Mesendoderm (in vitro differentiated cells): ENCODE data around the gene FOSB.

Source experiments
- DNase-seq: peaks from one replicate; pipeline ENCODE4 v3.0.0; 2013
- H2AK5ac ChIP-seq: 2 replicates; pipeline ENCODE4 v1.6.1; 2013; ENCODE audit warnings: low read length, inconsistent platforms
- H2BK120ac ChIP-seq: 2 replicates; pipeline ENCODE4 v1.6.1; 2013; ENCODE audit warnings: low read depth, mild to moderate bottlenecking, low read length, moderate library complexity, mixed read lengths
- H2BK15ac ChIP-seq: replicated peaks from 2 replicates; pipeline ENCODE4 v1.6.1; 2013; ENCODE audit warnings: low read depth, mild to moderate bottlenecking, moderate library complexity
- H2BK5ac ChIP-seq: 2 replicates; pipeline ENCODE4 v1.6.1; 2013; ENCODE audit warnings: low read length, inconsistent platforms
- H3K18ac ChIP-seq: 2 replicates; pipeline ENCODE4 v1.6.1; 2013; ENCODE audit warnings: mild to moderate bottlenecking, low read length, mixed read lengths
- H3K23ac ChIP-seq: one replicate; pipeline ENCODE4 v1.6.1; 2013; ENCODE audit warnings: low read length
- H3K27ac ChIP-seq: 2 replicates; pipeline ENCODE4 v1.5.1; 2013; ENCODE audit warnings: low read depth, mild to moderate bottlenecking, inconsistent platforms, low read length, moderate library complexity
- H3K27me3 ChIP-seq: 2 replicates; pipeline ENCODE4 v1.6.1; 2013; ENCODE audit warnings: low read length, control low read depth, mild to moderate bottlenecking, inconsistent platforms; ENCODE audit not compliant: insufficient read depth, poor library complexity
- H3K36me3 ChIP-seq: 2 replicates; pipeline ENCODE4 v1.6.1; 2013; ENCODE audit warnings: low read length, inconsistent platforms; ENCODE audit not compliant: control insufficient read depth, insufficient read depth
- H3K4ac ChIP-seq: one replicate; pipeline ENCODE4 v1.6.1; 2013; ENCODE audit warnings: low read depth, mild to moderate bottlenecking, low read length, moderate library complexity
- H3K4me1 ChIP-seq: 2 replicates; pipeline ENCODE4 v1.6.1; 2013; ENCODE audit warnings: low read depth, low read length, inconsistent platforms; ENCODE audit not compliant: control insufficient read depth
- H3K4me2 ChIP-seq: 2 replicates; pipeline ENCODE4 v1.6.1; 2013; ENCODE audit warnings: low read length
- H3K4me3 ChIP-seq: 2 replicates; pipeline ENCODE4 v1.5.1; 2013; ENCODE audit warnings: mild to moderate bottlenecking, low read length
- H3K56ac ChIP-seq: one replicate; pipeline ENCODE4 v1.6.1; 2013; ENCODE audit warnings: low read length
- H3K79me1 ChIP-seq: 2 replicates; pipeline ENCODE4 v1.6.1; 2013; ENCODE audit warnings: low read length, inconsistent platforms
- H3K79me2 ChIP-seq: 2 replicates; pipeline ENCODE4 v1.6.1; 2013; ENCODE audit warnings: mild to moderate bottlenecking, low read length; ENCODE audit not compliant: control insufficient read depth, insufficient read depth
- H3K9ac ChIP-seq: 2 replicates; pipeline ENCODE4 v1.6.1; 2013; ENCODE audit warnings: low read length, inconsistent platforms
- H4K5ac ChIP-seq: one replicate; pipeline ENCODE4 v1.6.1; 2013; ENCODE audit warnings: low read length
- H4K8ac ChIP-seq: one replicate; pipeline ENCODE4 v1.6.1; 2013; ENCODE audit warnings: low read depth, mild to moderate bottlenecking, control low read depth, low read length, moderate library complexity
- WGBS: extraction: QIAGEN DNeasy Blood & Tissue Kit; methylation state at CpG from one replicate; pipeline ENCODE4 v1.1.7; 2013; ENCODE audit warnings: low lambda C conversion rate, missing lambda C conversion rate; ENCODE audit not compliant: insufficient coverage; ENCODE audit errors: extremely low coverage; 5-methylcytosine and 5-hydroxymethylcytosine counted together

The FOSB gene

DNA sequence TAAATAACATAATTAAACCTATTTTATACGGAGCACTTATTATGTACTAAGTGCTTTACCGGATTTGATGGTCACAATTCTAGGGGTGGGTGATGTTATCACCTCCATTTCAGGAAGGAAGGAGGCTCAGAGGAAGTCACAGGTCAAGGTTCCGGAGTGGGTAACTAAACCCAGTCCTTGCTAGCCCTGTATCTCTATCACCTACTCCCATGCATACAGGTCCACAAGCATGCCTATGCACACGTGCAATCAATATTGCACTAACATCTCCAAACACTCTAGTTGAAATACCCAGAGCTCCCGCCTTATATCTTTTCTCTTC is 17.8 kb upstream of the FOSB start:
- Histone ChIP-seq H4K8ac (no peak overlapping the region), H3K79me2 (no peaks in the 10 kb centered on the region), H3K18ac (no peak overlapping the region), H2BK5ac (no peak overlapping the region), H3K9ac (peak overlapping the region; percentile 26), H3K27me3 (no peaks in the 10 kb centered on the region), H3K27ac (no peak overlapping the region), H3K23ac (no peak overlapping the region), H3K4me2 (peak overlapping the region; percentile 44), H4K5ac (no peak overlapping the region), H3K79me1 (no peaks in the 10 kb centered on the region), H3K36me3 (no peaks in the 10 kb centered on the region), H3K4ac (no peak overlapping the region), H3K4me3 (no peak overlapping the region), H2BK120ac (no peak overlapping the region), H2BK15ac (no peak overlapping the region), H3K56ac (no peak overlapping the region), H3K4me1 (no peaks in the 10 kb centered on the region), H2AK5ac (no peak overlapping the region)
- WGBS: no CpG with 5 or more reads among the region's 5 CpGs
- DNase-seq: no peak

DNA sequence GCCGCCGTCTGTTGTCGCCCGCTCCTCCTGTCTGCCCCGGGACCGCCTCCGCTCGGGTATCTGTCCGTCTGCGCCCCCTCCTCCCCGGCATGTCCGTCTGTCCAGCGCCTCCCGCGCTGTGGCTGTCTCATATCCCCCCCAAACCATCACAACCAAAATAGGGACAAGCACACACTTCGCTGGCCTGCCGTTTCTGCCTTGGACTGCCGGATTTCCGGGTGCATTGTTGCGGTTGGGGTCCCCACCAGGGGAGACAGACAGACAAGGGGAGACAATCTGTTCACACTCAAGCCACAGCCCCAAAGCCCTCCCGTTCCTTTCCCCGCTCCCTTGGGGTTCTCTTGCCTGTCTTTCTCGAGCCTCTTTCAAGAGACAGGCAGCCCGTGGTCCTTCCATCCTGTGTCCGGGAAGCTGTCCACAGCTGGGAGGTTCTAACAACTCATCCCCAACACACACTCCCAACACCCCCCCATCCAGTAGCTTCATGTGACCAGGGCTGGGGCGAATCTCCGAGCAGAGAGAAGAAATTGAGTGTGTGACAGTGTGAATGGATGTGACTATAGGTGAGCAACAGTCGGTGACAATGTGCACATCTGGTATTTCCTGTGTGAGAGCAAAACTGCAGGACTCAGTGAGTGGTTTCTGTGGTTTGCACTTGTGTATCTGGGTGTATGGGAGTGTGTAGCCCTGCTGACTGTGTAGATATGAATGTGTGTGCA is 16.5 kb upstream of the FOSB start:
- H3K56ac ChIP-seq: peak overlapping the region; percentile 80
- H3K4me1 ChIP-seq: no peaks in the 10 kb centered on the region
- H3K18ac ChIP-seq: no peak overlapping the region
- H2BK15ac ChIP-seq: no peak overlapping the region
- H3K27me3 ChIP-seq: no peaks in the 10 kb centered on the region
- no peak overlapping the region for H3K27ac ChIP-seq
- DNase-seq: peak; percentile 59
- H3K79me2 ChIP-seq: no peaks in the 10 kb centered on the region
- no peaks in the 10 kb centered on the region for H3K79me1 ChIP-seq
- WGBS: no CpG with 5 or more reads among the region's 28 CpGs
- no peak overlapping the region for H2BK5ac ChIP-seq
- no peak overlapping the region for H2AK5ac ChIP-seq
- no peak overlapping the region for H4K5ac ChIP-seq
- peak overlapping the region; percentile 53 for H3K9ac ChIP-seq
- peak overlapping the region; percentile 85 for H3K4me2 ChIP-seq
- no peak overlapping the region for H3K23ac ChIP-seq
- H4K8ac ChIP-seq: no peak overlapping the region
- H3K36me3 ChIP-seq: no peaks in the 10 kb centered on the region
- H3K4ac ChIP-seq: no peak overlapping the region
- no peak overlapping the region for H2BK120ac ChIP-seq
- no peak overlapping the region for H3K4me3 ChIP-seq

GRCh38 chr19:45451850-45452387 is 15.9 kb upstream of the FOSB start:
- Histone ChIP-seq H2BK15ac (no peak overlapping the region), H3K4me3 (no peak overlapping the region)

DNA sequence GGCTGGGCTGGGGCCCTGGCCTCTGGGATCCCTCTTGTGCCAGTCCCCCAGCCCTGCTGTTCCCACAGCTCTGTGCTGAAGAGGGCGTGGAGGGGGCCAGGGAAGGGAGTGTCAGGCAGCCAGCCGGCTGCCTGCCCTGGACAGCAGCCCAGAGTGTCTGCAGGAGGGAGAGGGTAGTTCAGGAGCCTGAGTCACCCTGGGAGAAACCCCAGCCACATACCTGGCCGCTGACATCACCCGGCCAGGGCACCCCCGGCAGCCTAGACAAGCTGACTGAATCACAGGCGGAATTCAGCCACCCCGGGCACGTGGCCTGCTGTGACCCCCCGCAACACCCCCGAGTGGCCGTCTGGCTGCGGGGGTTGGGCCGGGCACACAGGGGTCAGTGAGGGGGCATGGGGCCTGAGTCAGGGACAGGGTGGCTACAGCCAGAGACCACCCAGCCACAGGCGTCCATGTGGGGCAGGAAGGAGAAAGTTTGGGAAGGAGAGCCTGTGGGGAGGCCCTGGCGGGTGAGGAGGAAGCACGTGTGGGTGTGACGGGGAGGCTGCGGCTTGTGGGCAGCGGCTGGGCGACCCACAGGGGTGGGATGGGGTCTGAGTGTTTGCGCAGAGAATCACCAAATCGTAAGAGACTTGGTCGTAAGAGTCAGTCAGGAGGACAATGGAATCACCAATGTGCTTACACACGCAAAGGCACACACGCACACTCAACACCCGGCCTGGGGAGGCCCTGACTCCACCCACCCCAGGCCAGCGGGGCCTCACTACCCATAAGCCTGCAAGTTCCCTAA is 11.9 kb upstream of the FOSB start:
- no CpG with 5 or more reads among the region's 27 CpGs for WGBS
- Histone ChIP-seq H3K36me3 (no peaks in the 10 kb centered on the region), H2AK5ac (no peak overlapping the region), H3K4me1 (no peaks in the 10 kb centered on the region), H3K18ac (peak overlapping the region; percentile 62), H3K27me3 (no peaks in the 10 kb centered on the region), H3K4ac (peak overlapping the region; percentile 41), H3K9ac (peak overlapping the region; percentile 21), H3K27ac (peak overlapping the region; percentile 47), H4K5ac (no peak overlapping the region), H3K56ac (peak overlapping the region; percentile 70), H3K79me1 (no peaks in the 10 kb centered on the region), H3K4me2 (no peak overlapping the region), H3K79me2 (no peaks in the 10 kb centered on the region), H4K8ac (no peak overlapping the region), H2BK15ac (no peak overlapping the region), H2BK120ac (peak overlapping the region; percentile 14), H3K23ac (no peak overlapping the region), H2BK5ac (no peak overlapping the region), H3K4me3 (no peak overlapping the region)
- peak; percentile 99 for DNase-seq

More at GRCh38 chr19:45451850-45452387, 15.9 kb upstream of the FOSB start:
- Histone ChIP-seq H3K56ac (no peak overlapping the region), H4K8ac (no peak overlapping the region), H3K27ac (no peak overlapping the region), H3K9ac (no peak overlapping the region), H3K79me2 (no peaks in the 10 kb centered on the region), H4K5ac (no peak overlapping the region), H3K4ac (no peak overlapping the region), H2BK5ac (no peak overlapping the region), H3K27me3 (no peaks in the 10 kb centered on the region), H3K4me2 (no peak overlapping the region), H2AK5ac (no peak overlapping the region), H3K79me1 (no peaks in the 10 kb centered on the region), H3K18ac (no peak overlapping the region), H3K36me3 (no peaks in the 10 kb centered on the region), H2BK120ac (no peak overlapping the region), H3K23ac (no peak overlapping the region), H3K4me1 (no peaks in the 10 kb centered on the region)
- WGBS: no CpG with 5 or more reads among the region's 12 CpGs
- no peak for DNase-seq

GRCh38 chr19:45456500-45456815 is 11.3 kb upstream of the FOSB start:
- Histone ChIP-seq H3K4me3 (no peak overlapping the region), H3K56ac (peak overlapping the region; percentile 70), H3K27ac (no peak overlapping the region), H3K27me3 (no peaks in the 10 kb centered on the region), H3K4me2 (no peak overlapping the region), H3K4me1 (no peaks in the 10 kb centered on the region), H2BK120ac (no peak overlapping the region), H2BK15ac (no peak overlapping the region), H3K4ac (no peak overlapping the region), H2AK5ac (no peak overlapping the region), H4K8ac (no peak overlapping the region), H3K9ac (no peak overlapping the region), H3K18ac (no peak overlapping the region), H3K79me2 (no peaks in the 10 kb centered on the region), H2BK5ac (no peak overlapping the region), H3K36me3 (no peaks in the 10 kb centered on the region), H3K23ac (no peak overlapping the region), H4K5ac (no peak overlapping the region), H3K79me1 (no peaks in the 10 kb centered on the region)
- no CpG with 5 or more reads among the region's 2 CpGs for WGBS
- no peak for DNase-seq
